Measurements from ENCODE around the gene POU2F2.
A peak's percentile ranks its signal among the peaks of the same experiment; 100 is the strongest.

POU2F2 gene

GRCh38 chr19:42099336-42099925 is 32.8 kb downstream of the POU2F2 start:
- DNase-seq = peak in 1 of 14 donors; percentile 22

GRCh38 chr19:42098781-42099180 is 33.5 kb downstream of the POU2F2 start:
- DNase-seq = peak in 1 of 14 donors; percentile 53

- no peak for DNase-seq
Measured at GRCh38 chr19:42097461-42097860, 34.8 kb downstream of the POU2F2 start.

GRCh38 chr19:42096255-42096837 is 35.9 kb downstream of the POU2F2 start:
- no peak for DNase-seq

GRCh38 chr19:42095814-42096230 is 36.4 kb downstream of the POU2F2 start:
- no peak for DNase-seq

GRCh38 chr19:42095142-42095813 is 37.0 kb downstream of the POU2F2 start:
- no peak for DNase-seq

GRCh38 chr19:42093926-42094325 is 38.3 kb downstream of the POU2F2 start:
- no peak for DNase-seq

GRCh38 chr19:42093505-42093904 is 38.7 kb downstream of the POU2F2 start:
- DNase-seq = no peak

GRCh38 chr19:42092350-42092749 is 39.9 kb downstream of the POU2F2 start:
- DNase-seq = no peak

- no peak for DNase-seq
Measured at GRCh38 chr19:42091742-42092141, 40.5 kb downstream of the POU2F2 start.

- no peak for DNase-seq
Measured at GRCh38 chr19:42091300-42091699, 40.9 kb downstream of the POU2F2 start.

GRCh38 chr19:42090672-42091071 is 41.6 kb downstream of the POU2F2 start:
- DNase-seq = no peak

- no peak for DNase-seq
Measured at GRCh38 chr19:42089772-42090171, 42.5 kb downstream of the POU2F2 start.

GRCh38 chr19:42089191-42089750 is 43.0 kb downstream of the POU2F2 start:
- no peak for DNase-seq

GRCh38 chr19:42088471-42089190 is 43.6 kb downstream of the POU2F2 start:
- peak in 1 of 14 donors; percentile 12 for DNase-seq

GRCh38 chr19:42086770-42087550 is 45.3 kb downstream of the POU2F2 start:
- no peak for DNase-seq

GRCh38 chr19:42086188-42086736 is 46.0 kb downstream of the POU2F2 start:
- DNase-seq = no peak

- DNase-seq = no peak
Measured at GRCh38 chr19:42083537-42083936, 48.7 kb downstream of the POU2F2 start.

- DNase-seq = no peak
Measured at GRCh38 chr19:42081584-42082203, 50.6 kb downstream of the POU2F2 start.

- DNase-seq = no peak
Measured at GRCh38 chr19:42080764-42081375, 51.4 kb downstream of the POU2F2 start.

Data from C1 segment of cervical spinal cord (tissue), 14 donors.